GM12892 (cell line): ENCODE results near the gene TBC1D5.

Experiments
- POLR2A ChIP-seq: IDR thresholded peaks from 2 replicates; pipeline ENCODE4 v1.6.1; 2011; ENCODE audit warnings: low read depth, low read length, control low read depth
- POLR2AphosphoS5 ChIP-seq: IDR thresholded peaks from 2 replicates; pipeline ENCODE4 v1.6.1; 2011; ENCODE audit warnings: low read depth, low read length, control low read depth

DNA sequence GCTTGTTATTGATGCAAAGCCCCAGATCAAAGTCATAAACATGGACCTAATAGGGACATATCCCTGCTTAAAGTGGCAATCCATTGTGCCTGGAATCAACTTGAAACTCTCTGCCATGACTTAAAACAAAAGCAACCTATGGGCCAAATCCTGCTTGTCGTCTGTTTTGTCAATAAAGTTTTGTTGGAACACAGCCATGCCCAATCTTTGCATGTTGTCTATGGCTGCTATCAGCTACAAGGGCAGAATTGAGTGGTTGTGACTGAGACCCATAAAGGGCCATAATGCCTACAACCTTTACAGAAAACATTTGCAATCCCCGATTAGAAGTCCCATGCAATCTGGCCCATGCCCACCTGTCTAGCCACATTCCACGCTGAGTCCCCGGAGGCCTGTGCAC, 622.3 kb downstream of the TBC1D5 start:
- no peak for TF ChIP-seq POLR2AphosphoS5
- no peak for TF ChIP-seq POLR2A
